ENCODE results near the gene SLC22A31.

Gene SLC22A31

GRCh38 chr16:89216315-89217137 lies 16.2 kb upstream of the SLC22A31 start:
- DNase-seq: peak; percentile 40 to 58

GRCh38 chr16:89210904-89211515 lies 10.7 kb upstream of the SLC22A31 start:
- no peak for DNase-seq

GRCh38 chr16:89210165-89210903 lies 10.0 kb upstream of the SLC22A31 start:
- no peak for DNase-seq

- no peak for DNase-seq
Measured at GRCh38 chr16:89209522-89210044, 9.2 kb upstream of the SLC22A31 start.

GRCh38 chr16:89207993-89208392 lies 7.7 kb upstream of the SLC22A31 start:
- DNase-seq: no peak

DNA sequence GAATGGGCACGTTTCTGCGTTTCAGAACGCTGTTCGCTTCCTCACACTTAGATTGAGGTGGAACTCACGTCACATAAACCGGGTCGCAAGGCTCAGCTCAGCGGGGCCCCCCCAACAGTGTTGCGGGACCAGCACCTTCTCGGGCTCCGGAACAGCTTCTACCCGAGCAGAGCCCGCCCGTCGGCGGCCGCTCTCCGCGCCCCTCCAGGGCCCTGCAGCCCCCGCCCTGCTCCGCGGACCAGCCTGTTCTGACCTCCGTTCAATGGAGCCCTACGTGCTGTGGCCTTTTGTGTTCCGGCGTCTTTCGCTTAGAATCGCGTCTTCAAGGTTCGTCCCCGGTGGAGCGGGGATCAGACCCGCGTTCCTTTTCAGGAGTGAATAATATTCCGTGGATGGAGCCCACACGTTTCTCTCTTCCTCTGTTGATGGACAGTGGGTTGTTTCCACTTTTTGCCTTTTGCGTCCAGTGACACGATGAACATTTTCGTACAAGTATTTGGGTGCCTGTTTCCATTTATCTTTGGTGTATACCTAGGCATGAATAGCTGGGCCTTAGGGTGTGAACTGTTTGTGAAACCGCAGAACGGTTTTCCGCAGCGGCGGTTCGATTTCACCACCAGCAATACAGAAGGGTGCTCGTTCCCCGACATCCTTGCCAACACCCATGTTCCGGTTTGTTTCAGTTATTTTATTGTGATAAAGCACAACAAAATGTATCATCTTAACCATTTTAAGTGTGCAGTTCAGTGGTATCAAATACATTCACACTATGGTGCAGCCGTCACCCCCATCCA lies 2.3 kb upstream of the SLC22A31 start:
- DNase-seq: no peak

GRCh38 chr16:89201439-89202377 lies 1.4 kb upstream of the SLC22A31 start:
- DNase-seq: peak in 1 of 2 donors; percentile 48

GRCh38 chr16:89200850-89201411 lies 594 bp upstream of the SLC22A31 start:
- DNase-seq: no peak

DNA sequence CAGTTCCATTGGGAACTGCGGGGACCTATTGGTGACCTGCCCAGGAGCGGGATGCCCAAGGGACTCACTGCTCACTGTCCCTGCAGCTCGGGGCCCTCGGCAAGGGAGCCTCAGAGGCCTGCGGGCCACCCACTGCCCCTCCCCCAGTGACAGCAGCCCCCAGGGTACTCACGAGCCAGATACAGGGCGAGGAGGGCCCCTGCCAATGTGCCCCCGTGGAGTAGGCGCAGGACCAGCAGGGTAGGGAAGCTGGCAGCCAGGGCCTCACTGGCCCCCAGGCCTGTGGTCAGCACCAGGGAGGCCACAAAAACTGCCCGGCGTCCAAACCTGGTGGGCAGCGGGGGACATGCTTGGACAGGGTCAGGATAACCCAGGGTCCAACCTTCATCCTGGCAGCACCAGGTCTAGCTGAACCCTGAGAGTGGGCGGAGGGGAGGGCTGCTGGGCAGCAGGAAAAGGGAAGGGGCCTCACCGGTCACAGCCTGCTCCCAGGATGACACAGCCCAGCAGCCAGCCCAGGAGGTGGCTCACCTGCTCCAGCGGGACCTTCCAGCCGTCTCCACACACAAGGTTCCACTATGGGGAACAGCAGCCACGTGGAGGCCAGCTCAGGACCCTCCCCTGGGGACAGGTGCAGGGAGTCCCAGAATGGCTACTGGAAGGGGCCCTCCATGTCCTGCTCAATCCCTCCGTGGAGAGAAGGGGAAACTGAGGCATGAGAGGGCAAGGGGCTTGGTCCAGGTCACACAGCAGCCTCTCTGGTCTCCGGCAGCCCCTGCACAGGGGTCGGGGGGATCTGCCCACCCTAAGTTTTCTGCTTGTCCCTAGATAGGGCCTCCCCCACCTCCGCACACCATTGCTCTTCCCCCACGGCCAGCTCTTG lies 855 bp downstream of the SLC22A31 start:
- DNase-seq: no peak

DNA sequence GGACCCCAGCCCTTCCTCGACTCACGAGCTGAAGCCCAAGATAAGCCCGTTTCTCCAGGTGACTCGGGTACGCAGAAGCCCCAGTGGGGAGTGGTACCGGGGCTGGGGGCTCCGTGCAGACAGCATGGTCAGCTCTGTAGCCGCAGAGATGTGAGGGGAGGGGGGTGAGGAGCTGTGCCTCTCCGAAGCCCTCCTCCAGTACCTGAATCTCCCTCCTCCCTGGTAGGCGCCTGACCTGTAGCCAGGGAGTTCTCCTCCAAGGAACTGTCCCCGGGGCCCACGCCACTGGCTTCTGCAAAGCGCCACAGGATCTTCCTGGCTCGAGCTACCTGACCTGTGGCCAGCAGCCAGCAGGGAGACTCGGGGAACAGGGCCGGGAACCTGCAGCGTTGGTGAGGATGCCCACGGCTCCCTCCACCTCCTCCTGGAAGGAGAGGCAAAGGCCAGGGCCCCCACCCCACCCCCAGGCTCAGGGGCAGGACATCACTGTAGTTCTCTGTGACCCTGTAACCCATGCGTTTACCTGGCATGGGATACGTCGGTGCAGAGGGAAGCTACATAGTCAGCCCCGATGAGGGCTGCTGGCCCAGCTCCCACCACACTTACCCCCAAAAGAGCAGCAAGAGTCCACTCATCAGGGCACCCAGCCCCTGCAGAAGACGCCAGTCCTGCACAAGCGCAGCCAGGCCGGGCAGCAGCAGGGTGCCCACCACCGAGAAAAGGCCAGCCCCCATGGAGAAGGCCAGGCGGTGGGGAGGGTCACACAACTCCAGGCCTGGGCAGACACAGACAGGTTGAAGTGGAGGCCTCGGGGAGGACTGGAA lies 1.7 kb downstream of the SLC22A31 start:
- no peak for DNase-seq

DNA sequence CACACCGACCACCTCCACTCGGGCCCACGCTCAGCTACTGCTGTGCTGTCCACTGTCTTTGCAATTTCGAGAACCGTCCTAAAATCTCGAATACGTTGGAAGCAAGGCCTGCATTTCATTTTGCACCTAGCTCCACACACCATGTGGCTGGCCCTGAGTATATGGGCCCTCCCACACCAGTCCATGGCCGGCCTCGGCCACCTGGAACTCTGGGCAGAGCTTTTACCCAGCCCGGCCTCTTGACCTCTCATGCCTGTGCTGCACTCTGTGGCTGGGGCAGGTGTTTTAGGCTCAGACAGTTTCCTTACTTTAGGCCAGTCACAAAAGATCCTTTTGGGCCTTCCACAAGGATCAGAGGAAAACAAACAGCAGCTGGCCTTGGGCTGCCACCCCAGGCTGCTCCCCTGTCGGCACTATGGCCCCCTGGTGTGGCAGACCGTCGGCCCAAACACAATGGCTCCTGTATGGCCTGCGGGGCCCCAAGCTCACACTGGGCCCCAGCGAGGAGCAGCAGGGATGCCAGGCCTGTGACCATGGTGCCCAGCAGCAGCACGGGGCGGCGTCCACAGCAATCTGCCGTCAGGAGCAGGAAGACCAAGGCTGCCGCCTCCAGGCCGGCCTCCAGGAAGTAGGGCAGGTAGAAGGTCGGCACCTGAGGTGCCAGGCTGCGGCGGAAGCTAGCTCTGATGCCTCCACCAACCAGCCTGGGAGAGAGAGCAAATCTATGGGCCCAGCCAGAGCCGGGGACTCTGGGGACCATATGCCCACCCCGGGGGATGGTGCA lies 2.5 kb downstream of the SLC22A31 start:
- no peak for DNase-seq

GRCh38 chr16:89197033-89197632 lies 3.2 kb downstream of the SLC22A31 start:
- no peak for DNase-seq

- no peak for DNase-seq
Measured at GRCh38 chr16:89195521-89196171, 4.7 kb downstream of the SLC22A31 start.

DNA sequence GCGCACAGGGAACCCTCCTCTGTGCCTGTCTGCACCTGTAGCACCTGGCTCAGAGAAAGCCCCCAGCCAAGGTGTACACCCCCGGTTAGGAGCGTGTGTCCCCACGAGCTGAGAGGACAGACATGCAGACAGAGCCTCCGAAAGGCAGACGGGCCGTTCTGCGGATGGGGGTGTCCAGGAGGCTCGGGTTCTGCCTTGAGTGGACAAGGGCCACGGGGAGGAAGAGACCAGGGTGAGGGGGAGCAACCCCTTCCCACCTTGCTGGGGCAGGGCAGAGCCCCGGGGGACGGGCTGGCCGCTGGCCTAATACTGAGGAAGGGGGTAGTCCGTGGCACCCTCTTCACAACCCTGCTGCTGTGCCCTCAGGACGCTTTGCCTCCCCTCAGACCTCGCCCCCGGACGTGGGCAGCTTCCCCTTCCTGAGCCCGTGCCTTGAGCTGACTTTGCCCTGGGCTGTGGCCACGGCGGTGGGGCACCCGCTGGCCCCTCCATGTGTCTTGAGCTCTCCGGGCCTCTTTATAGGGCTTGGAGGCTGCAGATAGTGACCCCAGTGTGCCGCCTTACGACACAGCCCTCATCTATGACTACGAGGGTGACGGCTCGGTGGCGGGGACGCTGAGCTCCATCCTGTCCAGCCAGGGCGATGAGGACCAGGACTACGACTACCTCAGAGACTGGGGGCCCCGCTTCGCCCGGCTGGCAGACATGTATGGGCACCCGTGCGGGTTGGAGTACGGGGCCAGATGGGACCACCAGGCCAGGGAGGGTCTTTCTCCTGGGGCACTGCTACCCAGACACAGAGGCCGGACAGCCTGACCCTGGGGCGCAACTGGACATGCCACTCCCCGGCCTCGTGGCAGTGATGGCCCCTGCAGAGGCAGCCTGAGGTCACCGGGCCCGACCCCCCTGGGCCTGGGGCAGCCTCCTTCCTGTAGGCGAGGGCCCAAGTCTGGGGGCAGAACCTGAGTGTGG lies 5.7 kb downstream of the SLC22A31 start:
- no peak for DNase-seq

DNA sequence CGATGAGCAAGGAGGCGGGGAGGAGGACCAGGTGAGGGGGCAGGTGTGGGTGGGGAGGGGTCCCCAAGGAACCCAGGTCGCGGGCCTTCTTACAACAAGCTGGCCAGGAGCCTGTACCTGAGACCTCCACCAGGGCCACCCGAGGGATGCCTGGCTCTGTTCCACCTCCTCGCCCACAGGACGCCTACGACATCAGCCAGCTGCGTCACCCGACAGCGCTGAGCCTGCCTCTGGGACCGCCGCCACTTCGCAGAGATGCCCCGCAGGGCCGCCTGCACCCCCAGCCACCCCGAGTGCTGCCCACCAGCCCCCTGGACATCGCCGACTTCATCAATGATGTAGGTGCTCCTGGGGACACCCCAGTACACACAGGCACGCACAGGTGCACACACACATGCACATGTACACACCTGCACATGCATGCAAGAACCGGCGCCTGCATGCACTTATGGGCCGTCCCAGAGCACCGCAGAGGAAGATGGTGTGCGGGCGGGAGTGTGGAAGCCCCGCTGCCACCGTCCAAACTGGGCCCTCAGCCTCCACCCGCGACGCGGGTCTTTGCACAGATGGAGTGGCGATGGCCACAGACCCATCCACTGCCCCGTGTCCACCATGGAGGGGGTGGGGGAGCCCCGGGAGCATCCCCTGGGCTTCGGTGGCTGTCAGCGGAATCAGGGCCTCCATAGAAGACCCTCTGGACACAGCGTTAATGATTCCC lies 6.6 kb downstream of the SLC22A31 start:
- no peak for DNase-seq

Data from bone marrow (tissue), 2 donors.